Panc1 (cell line): ENCODE data around the gene TUBB1.
"Not testable (repeated sequence)": the region's sequence is repeated elsewhere in the genome, so short reads cannot be mapped to it uniquely, and the experiment has no call there.

Experiments used
- TCF7L2 ChIP-seq: IDR thresholded peaks from 2 replicates; pipeline ENCODE4 v1.6.1; 2011; ENCODE audit warnings: mild to moderate bottlenecking, low read depth, low read length, inconsistent platforms
- TF ChIP-seq, protein P1 (sequence below): fragments of 450-650 bp; IDR thresholded peaks from 2 replicates; pipeline ENCODE4 v1.5.1; 2017; ENCODE audit warnings: mild to moderate bottlenecking
- TF ChIP-seq, protein P2 (sequence below), 2 experiments: IDR thresholded peaks; 2 replicates each; pipeline ENCODE4 v1.6.1; 2011 to 2012; ENCODE audit warnings: low read depth in 2 of 2, control low read depth in 1 of 2, low read length in 1 of 2, mild to moderate bottlenecking in 1 of 2, moderate library complexity in 1 of 2; ENCODE audit not compliant: insufficient read depth in 1 of 2

DNA sequence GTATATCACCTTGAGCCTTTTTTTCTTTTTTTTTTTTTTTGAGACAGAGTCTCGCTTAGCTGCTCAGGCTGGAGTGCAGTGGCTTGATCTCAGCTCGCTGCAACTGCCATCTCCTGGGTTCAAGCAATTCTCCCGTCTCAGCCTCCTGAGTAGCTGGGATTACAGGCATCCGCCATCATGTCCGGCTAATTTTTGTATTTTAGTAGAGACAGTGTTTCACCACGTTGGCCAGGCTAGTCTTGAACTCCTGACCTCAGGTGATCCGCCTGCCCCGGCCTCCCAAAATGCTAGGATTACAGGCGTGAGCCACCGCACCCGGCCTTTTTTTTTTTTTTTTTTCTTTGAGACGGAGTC lies 36.1 kb upstream of the TUBB1 start:
- TF ChIP-seq, protein P1, sequence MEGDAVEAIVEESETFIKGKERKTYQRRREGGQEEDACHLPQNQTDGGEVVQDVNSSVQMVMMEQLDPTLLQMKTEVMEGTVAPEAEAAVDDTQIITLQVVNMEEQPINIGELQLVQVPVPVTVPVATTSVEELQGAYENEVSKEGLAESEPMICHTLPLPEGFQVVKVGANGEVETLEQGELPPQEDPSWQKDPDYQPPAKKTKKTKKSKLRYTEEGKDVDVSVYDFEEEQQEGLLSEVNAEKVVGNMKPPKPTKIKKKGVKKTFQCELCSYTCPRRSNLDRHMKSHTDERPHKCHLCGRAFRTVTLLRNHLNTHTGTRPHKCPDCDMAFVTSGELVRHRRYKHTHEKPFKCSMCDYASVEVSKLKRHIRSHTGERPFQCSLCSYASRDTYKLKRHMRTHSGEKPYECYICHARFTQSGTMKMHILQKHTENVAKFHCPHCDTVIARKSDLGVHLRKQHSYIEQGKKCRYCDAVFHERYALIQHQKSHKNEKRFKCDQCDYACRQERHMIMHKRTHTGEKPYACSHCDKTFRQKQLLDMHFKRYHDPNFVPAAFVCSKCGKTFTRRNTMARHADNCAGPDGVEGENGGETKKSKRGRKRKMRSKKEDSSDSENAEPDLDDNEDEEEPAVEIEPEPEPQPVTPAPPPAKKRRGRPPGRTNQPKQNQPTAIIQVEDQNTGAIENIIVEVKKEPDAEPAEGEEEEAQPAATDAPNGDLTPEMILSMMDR: not testable (repeated sequence)
- TF ChIP-seq TCF7L2: not testable (repeated sequence)
- TF ChIP-seq, protein P2, sequence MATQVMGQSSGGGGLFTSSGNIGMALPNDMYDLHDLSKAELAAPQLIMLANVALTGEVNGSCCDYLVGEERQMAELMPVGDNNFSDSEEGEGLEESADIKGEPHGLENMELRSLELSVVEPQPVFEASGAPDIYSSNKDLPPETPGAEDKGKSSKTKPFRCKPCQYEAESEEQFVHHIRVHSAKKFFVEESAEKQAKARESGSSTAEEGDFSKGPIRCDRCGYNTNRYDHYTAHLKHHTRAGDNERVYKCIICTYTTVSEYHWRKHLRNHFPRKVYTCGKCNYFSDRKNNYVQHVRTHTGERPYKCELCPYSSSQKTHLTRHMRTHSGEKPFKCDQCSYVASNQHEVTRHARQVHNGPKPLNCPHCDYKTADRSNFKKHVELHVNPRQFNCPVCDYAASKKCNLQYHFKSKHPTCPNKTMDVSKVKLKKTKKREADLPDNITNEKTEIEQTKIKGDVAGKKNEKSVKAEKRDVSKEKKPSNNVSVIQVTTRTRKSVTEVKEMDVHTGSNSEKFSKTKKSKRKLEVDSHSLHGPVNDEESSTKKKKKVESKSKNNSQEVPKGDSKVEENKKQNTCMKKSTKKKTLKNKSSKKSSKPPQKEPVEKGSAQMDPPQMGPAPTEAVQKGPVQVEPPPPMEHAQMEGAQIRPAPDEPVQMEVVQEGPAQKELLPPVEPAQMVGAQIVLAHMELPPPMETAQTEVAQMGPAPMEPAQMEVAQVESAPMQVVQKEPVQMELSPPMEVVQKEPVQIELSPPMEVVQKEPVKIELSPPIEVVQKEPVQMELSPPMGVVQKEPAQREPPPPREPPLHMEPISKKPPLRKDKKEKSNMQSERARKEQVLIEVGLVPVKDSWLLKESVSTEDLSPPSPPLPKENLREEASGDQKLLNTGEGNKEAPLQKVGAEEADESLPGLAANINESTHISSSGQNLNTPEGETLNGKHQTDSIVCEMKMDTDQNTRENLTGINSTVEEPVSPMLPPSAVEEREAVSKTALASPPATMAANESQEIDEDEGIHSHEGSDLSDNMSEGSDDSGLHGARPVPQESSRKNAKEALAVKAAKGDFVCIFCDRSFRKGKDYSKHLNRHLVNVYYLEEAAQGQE (IDR thresholded peaks at IDR 0.05; ENCODE audit: insufficient read depth in 1 of 2, low read depth in 2 of 2, low read length in 1 of 2): not testable (repeated sequence)
